ENCODE data around the gene NMUR1. TPM values are rescaled to one million over a fixed set of nuclear protein-coding genes. Genes with fewer than 3 reads are reported as not detected.

Gene NMUR1
- polyA plus RNA-seq, 1 experiment: not detected

GRCh38 chr2:231568098-231568784 lies 38.0 kb upstream of the NMUR1 start:
- no peak overlapping the region for H3K4me3 ChIP-seq (ENCODE audit: low read depth, low read length)
- TF ChIP-seq, protein P1, sequence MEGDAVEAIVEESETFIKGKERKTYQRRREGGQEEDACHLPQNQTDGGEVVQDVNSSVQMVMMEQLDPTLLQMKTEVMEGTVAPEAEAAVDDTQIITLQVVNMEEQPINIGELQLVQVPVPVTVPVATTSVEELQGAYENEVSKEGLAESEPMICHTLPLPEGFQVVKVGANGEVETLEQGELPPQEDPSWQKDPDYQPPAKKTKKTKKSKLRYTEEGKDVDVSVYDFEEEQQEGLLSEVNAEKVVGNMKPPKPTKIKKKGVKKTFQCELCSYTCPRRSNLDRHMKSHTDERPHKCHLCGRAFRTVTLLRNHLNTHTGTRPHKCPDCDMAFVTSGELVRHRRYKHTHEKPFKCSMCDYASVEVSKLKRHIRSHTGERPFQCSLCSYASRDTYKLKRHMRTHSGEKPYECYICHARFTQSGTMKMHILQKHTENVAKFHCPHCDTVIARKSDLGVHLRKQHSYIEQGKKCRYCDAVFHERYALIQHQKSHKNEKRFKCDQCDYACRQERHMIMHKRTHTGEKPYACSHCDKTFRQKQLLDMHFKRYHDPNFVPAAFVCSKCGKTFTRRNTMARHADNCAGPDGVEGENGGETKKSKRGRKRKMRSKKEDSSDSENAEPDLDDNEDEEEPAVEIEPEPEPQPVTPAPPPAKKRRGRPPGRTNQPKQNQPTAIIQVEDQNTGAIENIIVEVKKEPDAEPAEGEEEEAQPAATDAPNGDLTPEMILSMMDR (IDR thresholded peaks at IDR 0.05; ENCODE audit: low read depth, low read length): no peak
- DNase-seq (ENCODE audit: low read depth, low spot score): no peak
- H3K9me3 ChIP-seq (ENCODE audit: control insufficient read depth, insufficient read depth, low read length): no peaks in the 10 kb centered on the region
- ChIA-PET POLR2A (no interaction called here), CTCF (no interaction called here)
- H3K27me3 ChIP-seq (ENCODE audit: control insufficient read depth, insufficient read depth, low read length): peaks cover 12% of the 10 kb centered on the region
- no peak overlapping the region for H3K27ac ChIP-seq (ENCODE audit: low read depth, low read length)

GRCh38 chr2:231567159-231567558 lies 36.9 kb upstream of the NMUR1 start:
- Histone ChIP-seq H3K9me3 (ENCODE audit: control insufficient read depth, insufficient read depth, low read length) (no peaks in the 10 kb centered on the region), H3K27me3 (ENCODE audit: control insufficient read depth, insufficient read depth, low read length) (peaks cover 12% of the 10 kb centered on the region), H3K4me3 (ENCODE audit: low read depth, low read length) (no peak overlapping the region), H3K27ac (ENCODE audit: low read depth, low read length) (no peak overlapping the region)
- TF ChIP-seq, protein P1 (IDR thresholded peaks at IDR 0.05; ENCODE audit: low read depth, low read length): no peak
- CTCF ChIA-PET: interaction anchor here (0.6 to 7.5 kb wide), 2 partner anchors 33 to 55 kb away, joined by 5 to 149 read pairs; no protein-coding TSS in a partner anchor
- POLR2A ChIA-PET: no interaction called here
- no peak for DNase-seq (ENCODE audit: low read depth, low spot score)

GRCh38 chr2:231565887-231566594 lies 35.8 kb upstream of the NMUR1 start:
- TF ChIP-seq, protein P1 (IDR thresholded peaks at IDR 0.05; ENCODE audit: low read depth, low read length): no peak
- H3K4me3 ChIP-seq (ENCODE audit: low read depth, low read length): no peak overlapping the region
- CTCF ChIA-PET: interaction anchor here (0.5 to 7.5 kb wide), 4 partner anchors 34 to 196 kb away, joined by 4 to 149 read pairs (median 6); no protein-coding TSS in a partner anchor
- no peak overlapping the region for H3K27ac ChIP-seq (ENCODE audit: low read depth, low read length)
- peaks cover 9% of the 10 kb centered on the region for H3K27me3 ChIP-seq (ENCODE audit: control insufficient read depth, insufficient read depth, low read length)
- H3K9me3 ChIP-seq (ENCODE audit: control insufficient read depth, insufficient read depth, low read length): no peaks in the 10 kb centered on the region
- DNase-seq (ENCODE audit: low read depth, low spot score): no peak
- POLR2A ChIA-PET: no interaction called here

GRCh38 chr2:231563378-231563961 lies 33.2 kb upstream of the NMUR1 start:
- POLR2A ChIA-PET: no interaction called here
- CTCF ChIA-PET: interaction anchor here (0.5 to 7.5 kb wide), 28 partner anchors 8 to 526 kb away, joined by 3 to 149 read pairs (median 4); partner anchors contain the start of genes C2orf72 and TEX44
- Histone ChIP-seq H3K27me3 (ENCODE audit: control insufficient read depth, insufficient read depth, low read length) (peaks cover 9% of the 10 kb centered on the region), H3K4me3 (ENCODE audit: low read depth, low read length) (no peak overlapping the region), H3K9me3 (ENCODE audit: control insufficient read depth, insufficient read depth, low read length) (no peaks in the 10 kb centered on the region), H3K27ac (ENCODE audit: low read depth, low read length) (no peak overlapping the region)
- TF ChIP-seq, protein P1 (IDR thresholded peaks at IDR 0.05; ENCODE audit: low read depth, low read length): peak; percentile 77
- peak; percentile 18 for DNase-seq (ENCODE audit: low read depth, low spot score)
